ENCODE measurements around the gene NRG3.

Gene NRG3

DNA sequence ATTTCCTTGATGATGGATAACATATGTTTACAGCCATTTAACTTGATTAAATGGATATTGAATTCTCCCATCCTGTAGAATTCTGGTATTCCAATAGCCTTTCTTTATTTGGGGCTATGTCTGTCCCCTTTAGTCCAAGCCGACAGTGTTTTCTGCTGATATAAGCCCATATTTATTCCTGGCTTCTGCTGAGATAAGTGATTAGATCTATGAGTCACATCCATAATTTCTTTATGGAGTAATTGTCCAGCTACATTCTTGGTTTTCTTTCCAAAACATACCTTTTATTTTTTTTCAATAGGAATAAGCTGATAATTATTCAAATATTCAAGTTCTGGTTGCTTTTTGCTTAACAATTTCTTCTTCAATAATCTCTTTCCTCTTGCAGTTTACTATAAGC is 106.7 kb downstream of the NRG3 start:
- intact Hi-C loops (cut with DNase I; ENCODE audit: low total_unique reads), result no loop called here
- no peak for DNase-seq
- Histone ChIP-seq H3K27me3 (no peaks in the 10 kb centered on the region), H3K4me1 (no peaks in the 10 kb centered on the region), H3K27ac (no peak overlapping the region), H3K4me3 (no peak overlapping the region), H3K9me3 (no peaks in the 10 kb centered on the region), H3K36me3 (no peaks in the 10 kb centered on the region)
- TF ChIP-seq, protein P1, sequence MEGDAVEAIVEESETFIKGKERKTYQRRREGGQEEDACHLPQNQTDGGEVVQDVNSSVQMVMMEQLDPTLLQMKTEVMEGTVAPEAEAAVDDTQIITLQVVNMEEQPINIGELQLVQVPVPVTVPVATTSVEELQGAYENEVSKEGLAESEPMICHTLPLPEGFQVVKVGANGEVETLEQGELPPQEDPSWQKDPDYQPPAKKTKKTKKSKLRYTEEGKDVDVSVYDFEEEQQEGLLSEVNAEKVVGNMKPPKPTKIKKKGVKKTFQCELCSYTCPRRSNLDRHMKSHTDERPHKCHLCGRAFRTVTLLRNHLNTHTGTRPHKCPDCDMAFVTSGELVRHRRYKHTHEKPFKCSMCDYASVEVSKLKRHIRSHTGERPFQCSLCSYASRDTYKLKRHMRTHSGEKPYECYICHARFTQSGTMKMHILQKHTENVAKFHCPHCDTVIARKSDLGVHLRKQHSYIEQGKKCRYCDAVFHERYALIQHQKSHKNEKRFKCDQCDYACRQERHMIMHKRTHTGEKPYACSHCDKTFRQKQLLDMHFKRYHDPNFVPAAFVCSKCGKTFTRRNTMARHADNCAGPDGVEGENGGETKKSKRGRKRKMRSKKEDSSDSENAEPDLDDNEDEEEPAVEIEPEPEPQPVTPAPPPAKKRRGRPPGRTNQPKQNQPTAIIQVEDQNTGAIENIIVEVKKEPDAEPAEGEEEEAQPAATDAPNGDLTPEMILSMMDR (IDR thresholded peaks at IDR 0.05), result no peak

DNA sequence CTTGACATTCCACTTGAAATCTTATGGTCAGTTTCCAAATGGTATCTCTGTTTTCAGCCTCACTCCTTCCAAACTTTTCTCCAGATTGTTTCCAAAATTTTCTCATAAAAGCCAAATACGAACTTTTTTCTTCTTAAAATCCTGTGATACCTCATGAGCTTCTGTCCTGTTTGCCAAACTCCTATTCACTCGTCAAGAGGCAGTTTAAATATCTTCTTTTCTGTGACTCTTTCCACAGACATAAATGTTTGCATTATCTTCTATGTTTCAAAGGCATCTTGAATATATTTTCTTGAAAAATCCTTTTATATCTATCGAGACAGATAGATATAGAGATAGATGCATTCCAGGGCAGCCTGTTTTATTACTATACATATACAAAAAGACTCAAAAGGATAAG is 109.4 kb downstream of the NRG3 start:
- Histone ChIP-seq H3K9me3 (no peaks in the 10 kb centered on the region), H3K27me3 (no peaks in the 10 kb centered on the region), H3K36me3 (no peaks in the 10 kb centered on the region), H3K4me1 (no peaks in the 10 kb centered on the region), H3K27ac (no peak overlapping the region), H3K4me3 (no peak overlapping the region)
- DNase-seq, result no peak
- TF ChIP-seq, protein P1 (IDR thresholded peaks at IDR 0.05), result no peak
- intact Hi-C loops (cut with DNase I; ENCODE audit: low total_unique reads), result no loop called here

DNA sequence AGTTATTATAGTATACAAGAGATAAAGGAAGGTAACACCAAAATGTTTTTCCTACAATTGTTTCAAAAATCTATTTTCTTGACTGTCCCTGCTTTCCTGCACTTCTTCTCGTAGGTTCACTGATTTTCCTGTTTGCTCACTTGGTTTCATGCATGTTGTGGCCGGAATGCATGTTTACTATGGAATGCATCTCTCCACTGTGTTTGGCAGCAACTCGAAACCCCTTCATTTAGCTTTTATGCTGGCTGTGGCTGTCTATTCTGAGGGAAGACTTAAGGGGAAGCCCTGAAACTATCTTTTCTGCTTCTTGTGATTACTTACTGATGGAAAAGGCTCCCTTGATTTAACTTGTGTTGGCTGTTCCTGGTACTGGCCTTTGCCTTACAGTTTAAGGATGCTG is 120.3 kb downstream of the NRG3 start:
- DNase-seq, result no peak
- Histone ChIP-seq H3K27me3 (no peaks in the 10 kb centered on the region), H3K27ac (no peak overlapping the region), H3K36me3 (no peaks in the 10 kb centered on the region), H3K4me3 (no peak overlapping the region), H3K4me1 (no peaks in the 10 kb centered on the region), H3K9me3 (no peaks in the 10 kb centered on the region)
- TF ChIP-seq, protein P1 (IDR thresholded peaks at IDR 0.05), result no peak
- intact Hi-C loops (cut with DNase I; ENCODE audit: low total_unique reads), result no loop called here

DNA sequence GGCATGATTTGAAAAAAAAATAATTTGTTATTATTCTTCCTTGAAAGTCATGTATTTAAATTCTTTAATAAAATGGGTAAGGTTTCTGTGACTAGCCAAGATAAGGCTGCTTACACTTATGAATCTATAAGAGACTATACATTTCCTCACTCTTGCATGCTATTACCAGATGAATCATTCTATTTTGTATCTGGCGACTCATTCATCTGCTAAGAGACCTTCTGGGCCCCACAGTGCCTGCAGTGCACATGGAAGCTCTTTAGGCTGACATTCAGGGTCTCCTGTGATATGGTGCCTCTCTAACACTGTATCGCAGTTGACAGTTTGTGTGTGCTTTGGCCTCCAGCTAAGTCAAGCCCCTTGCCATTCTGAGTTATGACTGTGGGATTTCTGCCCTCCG is 121.9 kb downstream of the NRG3 start:
- H3K4me3 ChIP-seq, result no peak overlapping the region
- no peaks in the 10 kb centered on the region for H3K36me3 ChIP-seq
- H3K4me1 ChIP-seq, result no peaks in the 10 kb centered on the region
- intact Hi-C loops (cut with DNase I; ENCODE audit: low total_unique reads), result no loop called here
- no peak for DNase-seq
- no peaks in the 10 kb centered on the region for H3K27me3 ChIP-seq
- H3K9me3 ChIP-seq, result no peaks in the 10 kb centered on the region
- TF ChIP-seq, protein P1 (IDR thresholded peaks at IDR 0.05), result no peak
- no peak overlapping the region for H3K27ac ChIP-seq

DNA sequence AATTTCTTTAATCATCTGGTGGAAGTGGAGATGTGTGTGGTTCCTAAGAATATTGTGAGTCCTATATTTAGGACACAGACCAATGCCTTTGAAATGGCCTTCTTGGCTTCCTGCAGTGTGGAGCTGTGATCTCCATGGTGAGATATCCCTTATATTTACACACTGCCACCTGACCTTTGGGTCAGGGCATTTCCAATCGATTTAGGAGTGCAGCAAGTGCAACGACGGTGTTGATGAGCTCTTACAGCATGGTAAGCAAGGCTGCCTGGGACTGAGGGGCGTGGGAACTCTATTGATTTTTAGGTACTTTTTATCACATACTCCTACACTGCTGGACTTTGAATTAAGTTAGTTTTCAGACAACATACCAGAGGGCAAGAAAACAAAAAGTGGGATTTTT is 146.0 kb downstream of the NRG3 start:
- no peaks in the 10 kb centered on the region for H3K36me3 ChIP-seq
- no peak overlapping the region for H3K4me3 ChIP-seq
- H3K9me3 ChIP-seq, result no peaks in the 10 kb centered on the region
- TF ChIP-seq, protein P1 (IDR thresholded peaks at IDR 0.05), result no peak
- H3K4me1 ChIP-seq, result no peaks in the 10 kb centered on the region
- H3K27ac ChIP-seq, result no peak overlapping the region
- no peak for DNase-seq
- H3K27me3 ChIP-seq, result no peaks in the 10 kb centered on the region
- intact Hi-C loops (cut with DNase I; ENCODE audit: low total_unique reads), result no loop called here

DNA sequence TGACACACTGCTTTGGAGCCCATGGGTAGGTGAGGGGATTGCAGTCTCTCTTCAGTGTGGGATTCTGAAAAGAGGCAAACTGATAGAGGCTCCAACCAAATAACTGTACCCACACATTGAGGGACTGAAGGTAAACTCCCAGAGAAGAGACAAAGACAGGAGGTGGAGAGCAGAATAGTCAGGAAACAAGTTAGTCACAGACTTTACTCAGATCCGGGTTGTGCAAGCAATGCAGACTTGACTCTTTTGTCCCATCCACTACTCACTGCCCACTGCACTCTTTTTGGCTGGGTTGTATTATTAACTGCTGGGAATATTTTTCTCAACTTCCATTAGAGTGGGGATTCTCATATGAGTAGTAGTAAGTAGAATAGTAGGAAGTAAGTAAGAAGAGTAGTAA is 152.7 kb downstream of the NRG3 start:
- Histone ChIP-seq H3K4me3 (no peak overlapping the region), H3K36me3 (no peaks in the 10 kb centered on the region), H3K4me1 (no peaks in the 10 kb centered on the region), H3K27me3 (no peaks in the 10 kb centered on the region), H3K27ac (no peak overlapping the region), H3K9me3 (no peaks in the 10 kb centered on the region)
- intact Hi-C loops (cut with DNase I; ENCODE audit: low total_unique reads), result no loop called here
- no peak for DNase-seq
- TF ChIP-seq, protein P1 (IDR thresholded peaks at IDR 0.05), result no peak

Data from tibial artery (tissue), 4 donors.